ENCODE data around the gene FOXN3.
A peak's percentile ranks its signal among the peaks of the same experiment; 100 is the strongest.

The FOXN3 gene

DNA sequence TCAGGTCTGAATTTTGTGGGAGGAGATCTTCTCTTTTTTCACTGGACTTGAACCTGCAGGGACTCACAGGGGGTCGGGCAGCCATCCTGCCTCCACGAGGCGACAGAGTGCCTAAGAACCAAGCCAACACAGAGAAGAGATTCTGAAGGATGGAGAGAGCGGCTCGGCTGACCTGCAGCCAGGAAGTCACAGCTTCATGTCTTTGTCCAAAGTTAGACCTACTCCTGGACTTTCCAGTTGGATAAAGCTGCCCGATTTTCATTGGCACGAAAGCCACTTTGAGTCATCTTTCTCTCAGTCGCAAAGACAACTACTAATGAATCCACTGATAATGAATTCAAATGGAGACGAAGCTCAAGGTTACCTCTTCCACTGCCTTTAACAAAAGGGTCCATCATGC lies 106.8 kb downstream of the FOXN3 start:
- H3K4me3 ChIP-seq (ENCODE audit: low read depth, low read length) = no peak overlapping the region
- no peaks in the 10 kb centered on the region for H3K27me3 ChIP-seq (ENCODE audit: control insufficient read depth, insufficient read depth, low read length)
- H3K36me3 ChIP-seq (ENCODE audit: control insufficient read depth, insufficient read depth, low read length) = peaks cover 11% of the 10 kb centered on the region; the same call in 1 of the 2 replicates
- peaks cover 41% of the 10 kb centered on the region for H3K4me1 ChIP-seq (ENCODE audit: control insufficient read depth, insufficient read depth, low read length)
- H3K9ac ChIP-seq (ENCODE audit: low read depth, low read length) = no peak overlapping the region
- no peak overlapping the region for H3K27ac ChIP-seq (ENCODE audit: low read depth, low read length)
- no peaks in the 10 kb centered on the region for H3K9me3 ChIP-seq (ENCODE audit: control insufficient read depth, insufficient read depth, low read length)

DNA sequence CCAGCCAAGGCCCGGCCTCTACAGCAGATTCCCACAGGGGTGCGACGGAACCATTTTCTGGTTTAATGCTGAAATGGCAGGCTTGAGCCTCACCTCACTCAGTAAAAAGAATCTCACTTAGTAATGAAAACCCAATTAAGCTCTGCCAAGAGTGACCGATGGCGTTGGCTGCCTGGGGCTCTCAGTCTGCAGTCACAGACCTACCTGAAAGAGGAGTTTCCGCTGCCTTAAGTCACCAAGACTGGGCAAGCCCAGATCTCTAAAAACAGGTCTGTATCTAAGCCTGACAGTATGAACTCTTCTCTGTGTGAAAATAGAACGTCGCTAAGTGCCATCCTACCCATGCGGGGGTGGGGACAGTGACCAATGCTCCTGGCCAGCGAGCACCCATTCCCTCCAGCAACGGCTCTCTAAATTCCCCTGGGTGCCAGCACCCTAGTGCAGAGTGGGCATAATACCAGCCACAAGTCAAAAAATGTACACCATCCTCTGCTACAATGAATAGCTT lies 107.3 kb downstream of the FOXN3 start:
- Histone ChIP-seq H3K27ac (ENCODE audit: low read depth, low read length) (peak overlapping the region; percentile 14), H3K9me3 (ENCODE audit: control insufficient read depth, insufficient read depth, low read length) (no peaks in the 10 kb centered on the region), H3K4me3 (ENCODE audit: low read depth, low read length) (no peak overlapping the region), H3K4me1 (ENCODE audit: control insufficient read depth, insufficient read depth, low read length) (peaks cover 45% of the 10 kb centered on the region), H3K27me3 (ENCODE audit: control insufficient read depth, insufficient read depth, low read length) (no peaks in the 10 kb centered on the region), H3K9ac (ENCODE audit: low read depth, low read length) (no peak overlapping the region), H3K36me3 (ENCODE audit: control insufficient read depth, insufficient read depth, low read length) (peaks cover 9% of the 10 kb centered on the region; the same call in 1 of the 2 replicates)

DNA sequence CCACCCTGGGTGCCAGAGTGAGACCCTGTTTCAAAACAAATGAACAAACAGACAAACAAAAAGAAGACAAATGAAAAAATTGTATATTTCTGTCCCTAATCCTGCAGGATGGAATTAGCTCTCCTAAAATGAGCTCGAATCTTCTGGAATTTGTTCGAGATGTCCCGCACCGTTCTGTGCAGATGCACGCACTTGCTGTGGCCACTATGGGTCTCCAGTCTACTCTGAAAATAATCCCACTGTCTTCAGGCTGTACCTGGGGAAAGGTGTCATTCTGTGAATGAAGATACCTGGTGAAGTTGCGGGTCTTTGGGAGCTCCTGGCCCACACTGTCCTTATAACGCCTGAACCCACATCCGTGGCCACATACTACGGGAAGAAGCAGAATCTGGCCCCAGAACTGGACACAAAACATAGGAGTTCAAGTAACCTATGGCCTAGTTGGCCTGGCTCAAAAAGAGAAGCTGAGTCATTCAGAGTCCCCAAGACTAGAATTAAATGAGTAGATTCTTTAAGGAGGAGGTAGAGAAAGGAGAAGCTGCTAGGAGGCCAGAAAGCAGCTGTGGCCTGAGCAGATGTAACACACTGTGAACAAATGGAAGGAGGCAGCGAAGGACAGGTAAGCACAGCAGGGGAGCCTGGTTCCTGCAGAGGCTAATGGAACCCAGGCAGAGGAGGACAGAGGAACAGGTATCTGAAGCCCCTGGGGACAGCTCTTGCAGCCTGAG lies 108.6 kb downstream of the FOXN3 start:
- Histone ChIP-seq H3K4me1 (ENCODE audit: control insufficient read depth, insufficient read depth, low read length) (peaks cover 59% of the 10 kb centered on the region), H3K27ac (ENCODE audit: low read depth, low read length) (peak overlapping the region; percentile 33), H3K4me3 (ENCODE audit: low read depth, low read length) (no peak overlapping the region), H3K9ac (ENCODE audit: low read depth, low read length) (no peak overlapping the region), H3K27me3 (ENCODE audit: control insufficient read depth, insufficient read depth, low read length) (no peaks in the 10 kb centered on the region), H3K9me3 (ENCODE audit: control insufficient read depth, insufficient read depth, low read length) (no peaks in the 10 kb centered on the region), H3K36me3 (ENCODE audit: control insufficient read depth, insufficient read depth, low read length) (peaks cover 10% of the 10 kb centered on the region; the same call in 1 of the 2 replicates)

DNA sequence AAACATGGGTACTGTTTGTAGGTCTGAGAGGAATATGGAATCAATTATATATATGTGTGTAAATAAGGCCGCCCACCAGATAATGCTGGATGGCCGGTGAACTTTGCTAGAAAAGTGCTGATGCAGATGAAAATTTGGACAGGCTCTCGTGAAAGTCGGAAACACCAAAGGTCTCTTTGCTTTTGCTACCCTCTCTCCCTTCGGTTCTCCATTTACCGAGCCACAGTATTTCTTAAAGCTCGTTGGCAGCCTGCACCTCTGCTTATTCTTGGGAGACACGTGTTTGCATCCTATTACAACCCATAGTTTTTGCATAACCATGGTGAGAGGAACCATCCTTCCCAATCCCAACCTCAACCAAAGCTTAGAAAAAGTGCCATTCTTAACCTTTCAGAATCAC lies 109.6 kb downstream of the FOXN3 start:
- Histone ChIP-seq H3K4me1 (ENCODE audit: control insufficient read depth, insufficient read depth, low read length) (peaks cover 69% of the 10 kb centered on the region), H3K4me3 (ENCODE audit: low read depth, low read length) (no peak overlapping the region), H3K36me3 (ENCODE audit: control insufficient read depth, insufficient read depth, low read length) (peaks cover 11% of the 10 kb centered on the region; the same call in 1 of the 2 replicates), H3K27ac (ENCODE audit: low read depth, low read length) (no peak overlapping the region), H3K9me3 (ENCODE audit: control insufficient read depth, insufficient read depth, low read length) (no peaks in the 10 kb centered on the region), H3K27me3 (ENCODE audit: control insufficient read depth, insufficient read depth, low read length) (no peaks in the 10 kb centered on the region), H3K9ac (ENCODE audit: low read depth, low read length) (no peak overlapping the region)

DNA sequence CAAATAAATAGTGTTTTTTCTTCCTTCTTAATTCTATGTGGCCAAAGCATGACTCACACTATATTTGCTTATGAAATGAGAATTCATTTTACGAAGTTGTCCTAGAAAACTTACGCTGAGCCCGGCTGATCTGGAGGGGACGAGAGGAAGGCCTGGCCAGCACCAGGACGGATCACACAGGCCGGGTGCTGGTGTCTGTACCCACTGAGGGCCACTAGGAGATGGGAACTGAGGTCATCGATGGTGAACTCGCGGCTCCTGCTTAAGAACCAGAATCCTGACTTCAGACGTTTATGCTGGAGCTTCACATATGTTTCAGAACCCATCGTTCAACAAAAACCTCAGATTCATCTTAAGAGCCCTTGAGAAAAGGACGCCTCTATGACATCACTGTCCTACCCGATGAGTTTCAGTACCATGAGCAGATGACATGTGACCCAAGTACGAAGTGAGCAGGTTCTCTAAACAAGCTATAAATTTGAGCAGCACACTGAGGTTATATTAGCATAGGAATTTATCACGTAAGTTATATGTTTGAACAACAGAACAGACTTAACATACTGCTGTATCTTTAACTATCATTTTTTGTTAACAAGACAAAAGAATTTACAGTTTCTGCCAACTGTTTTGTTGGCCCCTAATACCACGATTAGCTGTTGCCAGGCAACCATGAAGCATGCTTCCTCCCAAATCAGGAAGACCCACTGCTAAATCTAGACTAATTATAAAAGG lies 111.9 kb downstream of the FOXN3 start:
- no peaks in the 10 kb centered on the region for H3K9me3 ChIP-seq (ENCODE audit: control insufficient read depth, insufficient read depth, low read length)
- peaks cover 18% of the 10 kb centered on the region for H3K36me3 ChIP-seq (ENCODE audit: control insufficient read depth, insufficient read depth, low read length)
- no peak overlapping the region for H3K4me3 ChIP-seq (ENCODE audit: low read depth, low read length)
- peak overlapping the region; percentile 58 for H3K27ac ChIP-seq (ENCODE audit: low read depth, low read length)
- H3K4me1 ChIP-seq (ENCODE audit: control insufficient read depth, insufficient read depth, low read length) = peaks cover 66% of the 10 kb centered on the region
- H3K9ac ChIP-seq (ENCODE audit: low read depth, low read length) = no peak overlapping the region
- no peaks in the 10 kb centered on the region for H3K27me3 ChIP-seq (ENCODE audit: control insufficient read depth, insufficient read depth, low read length)

DNA sequence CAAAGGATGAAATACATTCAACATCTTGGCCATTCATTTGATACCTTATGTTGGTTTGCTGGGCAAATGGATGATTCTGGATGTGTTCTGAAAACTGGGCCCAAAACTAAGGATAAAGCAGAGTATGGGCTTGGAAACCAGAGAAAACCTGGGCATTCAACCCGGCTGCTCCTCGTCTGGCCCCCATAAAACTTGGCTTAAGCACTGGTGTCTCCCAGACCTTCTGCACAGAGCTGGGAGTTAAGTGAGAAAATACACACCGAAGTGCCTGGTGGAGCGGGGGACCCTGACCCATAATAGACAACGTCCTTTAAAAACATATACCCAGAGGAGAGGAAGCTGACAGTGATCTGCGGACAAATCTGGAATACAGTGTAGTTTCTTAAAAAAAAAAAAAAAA lies 112.5 kb downstream of the FOXN3 start:
- H3K27ac ChIP-seq (ENCODE audit: low read depth, low read length) = peak overlapping the region; percentile 86
- H3K9ac ChIP-seq (ENCODE audit: low read depth, low read length) = no peak overlapping the region
- H3K9me3 ChIP-seq (ENCODE audit: control insufficient read depth, insufficient read depth, low read length) = no peaks in the 10 kb centered on the region
- peaks cover 60% of the 10 kb centered on the region for H3K4me1 ChIP-seq (ENCODE audit: control insufficient read depth, insufficient read depth, low read length)
- H3K27me3 ChIP-seq (ENCODE audit: control insufficient read depth, insufficient read depth, low read length) = no peaks in the 10 kb centered on the region
- peaks cover 18% of the 10 kb centered on the region for H3K36me3 ChIP-seq (ENCODE audit: control insufficient read depth, insufficient read depth, low read length)
- no peak overlapping the region for H3K4me3 ChIP-seq (ENCODE audit: low read depth, low read length)

DNA sequence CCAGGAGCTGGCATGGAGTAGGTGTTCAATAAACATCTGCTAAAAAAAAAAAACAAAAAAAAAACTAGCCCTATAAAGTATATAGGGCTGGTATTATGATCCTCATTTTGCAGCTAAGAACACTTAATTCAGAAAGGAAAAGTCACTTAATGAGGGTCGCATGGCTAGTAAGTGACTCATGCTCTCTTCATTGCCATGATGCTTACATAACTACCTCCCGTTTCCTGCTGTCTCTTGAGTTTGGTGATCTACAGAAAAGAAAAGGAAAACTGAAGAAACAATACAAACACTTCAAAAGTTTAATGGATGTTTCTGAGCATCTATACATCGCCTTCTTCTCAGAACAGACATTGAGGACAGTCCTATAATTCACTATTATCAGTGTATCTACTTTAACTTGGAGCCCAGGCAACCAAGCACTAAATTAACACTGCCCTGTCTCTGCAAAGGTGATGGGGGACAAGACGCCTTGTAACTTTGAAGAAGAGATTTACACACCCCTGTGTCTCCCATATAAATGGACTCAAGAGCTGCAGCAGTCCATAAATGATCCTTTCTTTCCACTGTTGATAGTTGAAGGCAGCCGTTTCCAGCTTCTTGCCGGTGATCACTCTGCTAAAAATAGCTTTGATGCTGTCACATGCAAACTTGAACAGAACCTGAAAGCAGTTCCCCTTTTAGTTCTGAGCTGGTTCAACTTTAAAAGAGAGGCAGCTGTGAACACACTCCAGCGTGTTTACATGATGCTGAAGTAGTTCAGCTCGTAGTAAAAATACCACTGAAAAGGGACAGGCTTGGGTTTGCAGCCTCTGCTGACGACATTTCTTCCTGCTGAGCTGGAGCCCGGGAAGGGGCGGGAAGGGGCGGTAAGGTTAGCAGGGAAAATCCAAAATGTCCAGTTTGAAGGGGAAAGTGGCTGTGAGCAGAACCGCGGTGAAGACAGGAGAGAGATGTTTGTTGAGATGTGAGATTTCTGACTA lies 113.3 kb downstream of the FOXN3 start:
- peaks cover 18% of the 10 kb centered on the region for H3K36me3 ChIP-seq (ENCODE audit: control insufficient read depth, insufficient read depth, low read length)
- peaks cover 52% of the 10 kb centered on the region for H3K4me1 ChIP-seq (ENCODE audit: control insufficient read depth, insufficient read depth, low read length)
- H3K27me3 ChIP-seq (ENCODE audit: control insufficient read depth, insufficient read depth, low read length) = no peaks in the 10 kb centered on the region
- no peak overlapping the region for H3K9ac ChIP-seq (ENCODE audit: low read depth, low read length)
- H3K27ac ChIP-seq (ENCODE audit: low read depth, low read length) = peak overlapping the region; percentile 86
- H3K9me3 ChIP-seq (ENCODE audit: control insufficient read depth, insufficient read depth, low read length) = no peaks in the 10 kb centered on the region
- no peak overlapping the region for H3K4me3 ChIP-seq (ENCODE audit: low read depth, low read length)

DNA sequence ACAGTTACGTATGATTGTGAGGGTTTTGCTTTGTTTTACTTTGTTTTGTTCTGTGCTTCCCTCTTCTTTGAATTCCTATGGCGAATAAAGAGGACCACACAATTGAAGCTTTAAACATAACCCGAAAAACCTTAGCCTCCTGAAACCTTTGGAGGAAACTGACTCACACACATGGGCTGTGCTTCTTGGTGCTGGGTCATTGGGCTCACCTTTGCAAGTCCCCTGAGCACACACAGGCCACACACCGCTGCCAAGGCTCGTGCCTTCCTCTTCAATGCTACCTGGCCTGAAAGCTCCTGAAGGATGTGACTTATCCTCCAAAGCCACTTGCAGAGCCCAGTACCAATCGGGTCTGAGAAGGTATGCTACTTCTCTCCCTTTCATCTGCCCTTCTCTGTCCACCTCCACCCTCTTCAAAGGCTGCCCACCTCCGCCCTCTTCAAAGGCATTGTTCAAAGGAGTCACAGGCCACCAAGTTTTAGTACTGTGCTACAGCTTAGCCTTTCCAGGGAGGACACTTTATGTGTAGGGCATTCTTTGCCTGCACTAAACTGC lies 114.6 kb downstream of the FOXN3 start:
- Histone ChIP-seq H3K27me3 (ENCODE audit: control insufficient read depth, insufficient read depth, low read length) (no peaks in the 10 kb centered on the region), H3K9me3 (ENCODE audit: control insufficient read depth, insufficient read depth, low read length) (no peaks in the 10 kb centered on the region), H3K4me3 (ENCODE audit: low read depth, low read length) (no peak overlapping the region), H3K36me3 (ENCODE audit: control insufficient read depth, insufficient read depth, low read length) (peaks cover 18% of the 10 kb centered on the region), H3K4me1 (ENCODE audit: control insufficient read depth, insufficient read depth, low read length) (peaks cover 46% of the 10 kb centered on the region), H3K27ac (ENCODE audit: low read depth, low read length) (no peak overlapping the region), H3K9ac (ENCODE audit: low read depth, low read length) (no peak overlapping the region)

DNA sequence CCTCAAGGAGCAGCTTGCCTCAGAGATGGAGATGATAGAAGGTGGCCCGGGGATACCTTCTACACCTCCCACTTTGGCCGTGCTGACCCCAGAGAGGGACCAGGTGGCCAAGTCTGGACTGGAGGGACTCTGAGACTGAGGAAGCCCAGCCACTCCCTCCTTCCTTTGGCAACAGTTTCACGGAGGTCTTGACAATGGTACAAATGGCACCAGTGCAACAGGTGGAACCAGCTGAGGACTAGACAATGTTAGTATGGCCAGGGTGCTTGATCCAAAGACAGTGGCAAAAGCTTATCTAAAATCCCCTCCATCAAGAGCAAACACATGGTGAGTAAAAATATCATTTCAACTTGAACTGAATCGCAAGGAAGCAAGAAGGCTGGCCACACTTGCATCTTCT lies 117.4 kb downstream of the FOXN3 start:
- Histone ChIP-seq H3K9ac (ENCODE audit: low read depth, low read length) (no peak overlapping the region), H3K4me1 (ENCODE audit: control insufficient read depth, insufficient read depth, low read length) (peaks cover 36% of the 10 kb centered on the region), H3K9me3 (ENCODE audit: control insufficient read depth, insufficient read depth, low read length) (no peaks in the 10 kb centered on the region), H3K36me3 (ENCODE audit: control insufficient read depth, insufficient read depth, low read length) (peaks cover 12% of the 10 kb centered on the region), H3K4me3 (ENCODE audit: low read depth, low read length) (no peak overlapping the region), H3K27me3 (ENCODE audit: control insufficient read depth, insufficient read depth, low read length) (no peaks in the 10 kb centered on the region), H3K27ac (ENCODE audit: low read depth, low read length) (no peak overlapping the region)

DNA sequence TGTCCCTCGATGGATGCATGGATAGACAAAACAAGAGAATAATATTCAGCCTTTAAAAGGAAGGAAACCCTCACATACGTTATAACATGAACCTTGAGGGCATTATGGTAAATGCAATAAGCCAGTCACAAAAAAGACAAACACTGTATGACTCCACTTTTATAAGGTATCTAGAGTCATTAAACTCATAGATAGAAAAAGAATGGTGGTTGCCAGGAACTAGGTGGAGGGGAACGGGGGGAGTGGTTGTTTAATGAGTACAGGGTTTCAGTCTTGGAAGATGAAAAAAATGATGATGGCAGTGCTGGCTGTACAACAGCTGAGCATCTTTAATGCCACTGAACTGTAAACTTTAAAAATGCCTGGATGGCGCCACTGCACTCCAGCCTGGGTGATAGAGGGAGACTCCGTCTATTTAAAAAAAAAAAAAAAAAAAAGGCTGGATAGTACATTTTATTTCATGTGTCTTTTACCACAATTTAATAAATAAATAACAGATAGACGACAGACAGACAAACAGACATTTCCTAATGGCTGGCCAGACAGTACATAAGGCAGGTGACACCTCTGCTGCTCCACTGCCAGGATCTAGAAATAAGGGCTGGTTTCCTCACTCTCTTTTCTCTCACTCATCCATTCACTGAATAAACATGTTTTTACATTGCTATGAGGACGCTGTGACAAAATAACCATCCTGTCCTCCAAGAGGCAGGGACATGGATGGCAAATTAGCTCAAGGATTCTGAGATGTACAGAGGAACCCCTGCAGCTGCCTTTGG lies 118.8 kb downstream of the FOXN3 start:
- H3K9ac ChIP-seq (ENCODE audit: low read depth, low read length) = no peak overlapping the region
- peaks cover 8% of the 10 kb centered on the region for H3K36me3 ChIP-seq (ENCODE audit: control insufficient read depth, insufficient read depth, low read length)
- H3K9me3 ChIP-seq (ENCODE audit: control insufficient read depth, insufficient read depth, low read length) = no peaks in the 10 kb centered on the region
- peaks cover 35% of the 10 kb centered on the region for H3K4me1 ChIP-seq (ENCODE audit: control insufficient read depth, insufficient read depth, low read length)
- no peaks in the 10 kb centered on the region for H3K27me3 ChIP-seq (ENCODE audit: control insufficient read depth, insufficient read depth, low read length)
- no peak overlapping the region for H3K27ac ChIP-seq (ENCODE audit: low read depth, low read length)
- no peak overlapping the region for H3K4me3 ChIP-seq (ENCODE audit: low read depth, low read length)

Data from HUES48 (cell line).